GM12878 (cell line): ENCODE measurements around the gene ATF7. TPM values are rescaled to one million over a fixed set of nuclear protein-coding genes. Genes with fewer than 3 reads are reported as not detected.

Source experiments
- ATAC-seq: fragments of 200-7000 bp; cut with Tn5 transposase; 3 replicates; pipeline ENCODE4 v1.9.1; 2020; ENCODE audit warnings: mild to moderate bottlenecking, moderate library complexity
- BruUV-seq: library from RNA; stranded (reverse); fragments of 400-500 nt; replicated peaks from 2 replicates; lab custom pipeline; 2021; lab: Mats Ljungman, UMichigan
- CTCF ChIA-PET: fragments of 300-600 bp; sonication (Branson Sonifier 250); formaldehyde crosslinking; extraction: SDS; loops from one replicate; lab custom pipeline; 2021; ENCODE audit warnings: inconsistent platforms; lab: Yijun Ruan, JAX
- POLR2A ChIA-PET: fragments of 350-600 bp; formaldehyde crosslinking; extraction: SDS; loops from one replicate; lab custom pipeline; 2021; ENCODE audit warnings: inconsistent platforms; lab: Charles Lee
- RAD21 ChIA-PET: fragments of 300-600 bp; sonication (Branson Sonifier 250); formaldehyde crosslinking; loops from one replicate; lab custom pipeline; 2023; ENCODE audit warnings: antibody characterized with exemption; ENCODE audit not compliant: unreplicated experiment; lab: Charles Lee
- SMC1A ChIA-PET: fragments of 300-600 bp; sonication (Branson Sonifier 250); formaldehyde crosslinking; loops from one replicate; lab custom pipeline; 2023; ENCODE audit not compliant: unreplicated experiment, uncharacterized antibody; lab: Charles Lee
- DNase-seq: peaks from one replicate; pipeline ENCODE4 v3.0.0-alpha.2; 2011; ENCODE audit warnings: low read depth, low spot score
- FAIRE-seq: peaks from 3 replicates; lab custom pipeline; 2011; peaks lifted over from hg19 to GRCh38; lab: Jason Lieb, UNC
- H2AFZ ChIP-seq: 2 replicates; pipeline ENCODE4 v1.6.0; 2011; ENCODE audit warnings: low read depth, low read length, control low read depth; ENCODE audit not compliant: control insufficient read depth
- H3K27ac ChIP-seq: 2 replicates; pipeline ENCODE4 v1.5.1; 2011; ENCODE audit warnings: control low read depth; ENCODE audit not compliant: control insufficient read depth, insufficient read depth
- H3K27me3 ChIP-seq, 2 experiments: replicated peaks in 1 of 2; 2 replicates each; pipeline versions ENCODE4 v1.6.0 to v1.6.1; 2011; ENCODE audit warnings: low read length in 1 of 2; ENCODE audit not compliant: control insufficient read depth in 2 of 2, insufficient read depth in 2 of 2
- H3K36me3 ChIP-seq, 2 experiments: 2 replicates each; pipeline ENCODE4 v1.5.1; 2011; ENCODE audit warnings: low read length in 1 of 2; ENCODE audit not compliant: control insufficient read depth in 2 of 2, insufficient read depth in 2 of 2
- H3K4me1 ChIP-seq: 2 replicates; pipeline ENCODE4 v1.6.1; 2011; ENCODE audit warnings: mild to moderate bottlenecking, low read length, moderate library complexity, mixed read lengths; ENCODE audit not compliant: control insufficient read depth, insufficient read depth
- H3K4me2 ChIP-seq: 2 replicates; pipeline ENCODE4 v1.6.0; 2011; ENCODE audit warnings: control low read depth; ENCODE audit not compliant: control insufficient read depth, insufficient read depth
- H3K4me3 ChIP-seq: fragments of 200-600 bp; sonication (generic); 2 replicates; pipeline ENCODE4 v1.5.1; 2016
- H3K79me2 ChIP-seq: 2 replicates; pipeline ENCODE4 v1.6.0; 2011; ENCODE audit warnings: low read length; ENCODE audit not compliant: control insufficient read depth, insufficient read depth
- H3K9ac ChIP-seq: 2 replicates; pipeline ENCODE4 v1.8.0; 2011; ENCODE audit warnings: low read length, control low read depth, mixed read lengths; ENCODE audit not compliant: control insufficient read depth, insufficient read depth
- H3K9me3 ChIP-seq: replicated peaks from 3 replicates; pipeline ENCODE4 v1.5.1; 2011; ENCODE audit warnings: mild to moderate bottlenecking, low read length; ENCODE audit not compliant: control insufficient read depth, insufficient read depth
- H4K20me1 ChIP-seq: 2 replicates; pipeline ENCODE4 v1.6.0; 2011; ENCODE audit not compliant: control insufficient read depth, insufficient read depth
- ATF7 ChIP-seq: fragments of 450-650 bp; IDR thresholded peaks from 2 replicates; pipeline ENCODE4 v1.6.1; 2016; ENCODE audit warnings: low read depth, mild to moderate bottlenecking
- BCL3 ChIP-seq: IDR thresholded peaks from 2 replicates; pipeline ENCODE4 v1.6.1; 2011; ENCODE audit warnings: borderline replicate concordance, low read depth, mild to moderate bottlenecking, moderate library complexity, low read length; ENCODE audit not compliant: insufficient read depth, poor library complexity, severe bottlenecking
- HDGF ChIP-seq: fragments of 450-650 bp; IDR thresholded peaks from 2 replicates; pipeline ENCODE4 v1.6.1; 2016; ENCODE audit warnings: antibody characterized with exemption
- MAX ChIP-seq: IDR thresholded peaks from 2 replicates; pipeline ENCODE4 v1.6.1; 2012; ENCODE audit warnings: low read depth, low read length, improper control_type of control experiment
- POLR2AphosphoS2 ChIP-seq: IDR thresholded peaks from 2 replicates; pipeline ENCODE4 v1.6.1; 2011; ENCODE audit warnings: low read depth, mild to moderate bottlenecking, low read length, improper control_type of control experiment, moderate library complexity
- POLR2AphosphoS5 ChIP-seq: IDR thresholded peaks from 2 replicates; pipeline ENCODE4 v1.6.1; 2011; ENCODE audit warnings: mild to moderate bottlenecking, low read length, inconsistent platforms
- STAT3 ChIP-seq: IDR thresholded peaks from 2 replicates; pipeline ENCODE4 v1.6.1; 2011; ENCODE audit warnings: low read depth, low read length, improper control_type of control experiment
- SUZ12 ChIP-seq: fragments of 200-600 bp; sonication (generic); IDR thresholded peaks from one replicate; pipeline ENCODE4 v1.6.1; 2018; ENCODE audit warnings: antibody characterized with exemption, mild to moderate bottlenecking; ENCODE audit not compliant: unreplicated experiment
- ZNF24 ChIP-seq: fragments of 450-650 bp; IDR thresholded peaks from 2 replicates; pipeline ENCODE4 v1.6.1; 2017; ENCODE audit warnings: antibody characterized with exemption, mild to moderate bottlenecking
- WGBS: methylation state at CpG from one replicate; pipeline ENCODE4 v1.1.6; 2016; ENCODE audit warnings: low lambda C conversion rate; ENCODE audit not compliant: insufficient replicate concordance, insufficient coverage; ENCODE audit errors: missing lambda C conversion rate; 5-methylcytosine and 5-hydroxymethylcytosine counted together
- in situ Hi-C: fragments of 300-500 bp; cut with MboI; formaldehyde crosslinking; loops from 9 replicates; pipeline ENCODE4 v1.14.3; 2018; ENCODE audit warnings: mixed read lengths
- intact Hi-C: fragments of 100-400 bp; cut with micrococcal nuclease; formaldehyde crosslinking; loops from one replicate; pipeline ENCODE4 v1.14.2; 2022; ENCODE audit not compliant: unreplicated experiment
- polyA plus RNA-seq, 11 experiments: library from polyadenylated mRNA; depleted of rRNA in 4 of 11; unstranded in 6 of 11; stranded (reverse) in 5 of 11; fragments of >200 nt; fragmentation: Nextera tagmentation in 4 of 11; fragmentation: Illumina TruSeq in 1 of 11; extraction: Ambion mirVana in 4 of 11; extraction: Trizol in 1 of 11; gene quantifications; 1 replicate in 1 of 11; 2 replicates in 10 of 11; pipeline versions ENCODE4 v1.2.1 to v1.2.3, GENCODE V29; 2011 to 2016; ENCODE audit warnings: inconsistent platforms in 2 of 11, missing spikeins in 2 of 11, low read depth in 1 of 11
- total RNA-seq, 4 experiments: library from RNA; depleted of rRNA in 3 of 4; stranded (reverse); fragments of >200 nt in 3 of 4; fragmentation: Illumina TruSeq in 1 of 4; extraction: Trizol in 1 of 4; gene quantifications; 2 replicates each; pipeline versions ENCODE4 v1.2.1 to v1.2.3, GENCODE V29; 2013 to 2021

The ATF7 gene
- total and polyA plus RNA-seq, 10 of the 15 experiments (the other 5 are each of a cell fraction or from before 2014, with no cell fraction given) = 9.1 to 30.7 (median 21.8) TPM

GRCh38 chr12:53474819-53475218, 151.4 kb downstream of the ATF7 start:
- DNase-seq (no peak), ATAC-seq (no peak)
- no peaks in the 10 kb centered on the region for H3K9me3 ChIP-seq
- SMC1A ChIA-PET = interaction anchor here (0.9 to 6.5 kb wide), 5 partner anchors 13 to 122 kb away, joined by 3 to 32 read pairs (median 5); partner anchors contain the start of genes NPFF and TARBP2
- no peak overlapping the region for H3K27ac ChIP-seq
- H3K9ac ChIP-seq = no peak overlapping the region
- no peak overlapping the region for H2AFZ ChIP-seq
- peaks cover 5% of the 10 kb centered on the region for H4K20me1 ChIP-seq
- intact Hi-C loops = no loop called here
- peaks cover 25 to 54% of the 10 kb centered on the region in 2 experiments for H3K36me3 ChIP-seq
- 0 out of 2 replicates have a peak, but pooled peaks cover 2% of the 10 kb centered on the region for H3K4me1 ChIP-seq
- H3K79me2 ChIP-seq = peaks cover 3% of the 10 kb centered on the region; the same call in 1 of the 2 replicates
- RAD21 ChIA-PET = interaction anchor here (0.9 to 4.2 kb wide), 4 partner anchors 26 to 122 kb away, joined by 3 to 15 read pairs (median 4); partner anchors contain the start of genes SP1 and TARBP2
- POLR2A ChIA-PET = interaction anchor here (0.6 to 2.2 kb wide), 10 partner anchors 16 to 296 kb away, joined by 3 to 7 read pairs (median 4); no protein-coding TSS in a partner anchor
- TF ChIP-seq POLR2AphosphoS5 (0 out of 2 replicates have a peak, but pooled peaks have one; percentile 47), HDGF (0 out of 2 replicates have a peak, but pooled peaks have one; percentile 35), SUZ12 (no peak)
- TF ChIP-seq, all 136 proteins: peak for 2
- Histone ChIP-seq H3K4me3 (no peak overlapping the region), H3K27me3 (no peaks in the 10 kb centered on the region), H3K4me2 (no peak overlapping the region)
- in situ Hi-C loops = loop anchor here (10.0 kb wide), 1 partner anchor 450 kb away; no protein-coding TSS in a partner anchor
- no TSS peak for BruUV-seq
- FAIRE-seq = no peak
- CTCF ChIA-PET = interaction anchor here (0.7 to 4.4 kb wide), 8 partner anchors 14 to 43 kb away, joined by 3 to 30 read pairs (median 10); partner anchors contain the start of gene NPFF
- 90% methylated on average over 11 of the region's 13 CpGs for WGBS

GRCh38 chr12:53474077-53474476, 152.1 kb downstream of the ATF7 start:
- Histone ChIP-seq H3K9me3 (no peaks in the 10 kb centered on the region), H3K79me2 (peaks cover 3% of the 10 kb centered on the region; the same call in 1 of the 2 replicates), H3K36me3 (peaks cover 24 to 60% of the 10 kb centered on the region in 2 experiments), H3K27ac (no peak overlapping the region), H3K9ac (no peak overlapping the region), H4K20me1 (peaks cover 5% of the 10 kb centered on the region), H3K4me1 (0 out of 2 replicates have a peak, but pooled peaks cover 2% of the 10 kb centered on the region), H3K4me2 (no peak overlapping the region), H3K27me3 (no peaks in the 10 kb centered on the region), H2AFZ (no peak overlapping the region), H3K4me3 (no peak overlapping the region)
- CTCF ChIA-PET = interaction anchor here (0.6 to 4.4 kb wide), 9 partner anchors 8 to 121 kb away, joined by 3 to 30 read pairs (median 5); partner anchors contain the start of gene NPFF
- RAD21 ChIA-PET = interaction anchor here (0.9 to 1.1 kb wide), 3 partner anchors 27 to 94 kb away, joined by 3 to 4 read pairs (median 3); partner anchors contain the start of genes SP1 and TARBP2
- SMC1A ChIA-PET = interaction anchor here (1.6 to 6.5 kb wide), 5 partner anchors 8 to 121 kb away, joined by 4 to 32 read pairs (median 6); partner anchors contain the start of genes NPFF and TARBP2
- no peak for FAIRE-seq
- BruUV-seq = TSS peak; percentile 18
- no peak for DNase-seq
- ATAC-seq = no peak
- POLR2A ChIA-PET = interaction anchor here (0.5 to 2.2 kb wide), 6 partner anchors 16 to 225 kb away, joined by 3 to 9 read pairs (median 4); partner anchors contain the start of gene TARBP2
- 97% methylated on average over 2 of the region's 2 CpGs for WGBS
- in situ Hi-C loops = loop anchor here (10.0 kb wide), 1 partner anchor 449 kb away; no protein-coding TSS in a partner anchor
- intact Hi-C loops = no loop called here
- TF ChIP-seq ZNF24 (no peak), POLR2AphosphoS2 (no peak), BCL3 (no peak), STAT3 (no peak), MAX (no peak), ATF7 (no peak)
